HG03025 (cell line): ENCODE measurements around the gene KRTAP10-7.
"Not testable (repeated sequence)": the region's sequence is repeated elsewhere in the genome, so short reads cannot be mapped to it uniquely, and the experiment has no call there.

ENCODE experiments used
- ATAC-seq: cut with Tn5 transposase; IDR thresholded peaks from one replicate; pipeline ENCODE4 v1.9.1; 2021; ENCODE audit warnings: mild to moderate bottlenecking, moderate library complexity; ENCODE audit not compliant: unreplicated experiment, low FRiP score

KRTAP10-7 gene

GRCh38 chr21:44571296-44571695 is 29.1 kb upstream of the KRTAP10-7 start:
- no peak for ATAC-seq

GRCh38 chr21:44571844-44572782 is 28.3 kb upstream of the KRTAP10-7 start:
- no peak for ATAC-seq

GRCh38 chr21:44572959-44573583 is 27.3 kb upstream of the KRTAP10-7 start:
- no peak for ATAC-seq

- ATAC-seq: not testable (repeated sequence)
These were observed 26.6 kb upstream of the KRTAP10-7 start, which contains the start of gene KRTAP10-4 for GRCh38 chr21:44573630-44574456. Gene KRTAP10-4 (plus strand): TSS chr21:44573729. CDS start chr21:44573759, 30 bp downstream.

- ATAC-seq: no peak
These were observed 25.7 kb upstream of the KRTAP10-7 start for GRCh38 chr21:44574457-44575306.

- ATAC-seq: no peak
These were observed 24.9 kb upstream of the KRTAP10-7 start for GRCh38 chr21:44575307-44576024.

GRCh38 chr21:44576025-44576420 is 24.4 kb upstream of the KRTAP10-7 start:
- ATAC-seq: no peak

GRCh38 chr21:44578371-44579055 is 21.9 kb upstream of the KRTAP10-7 start:
- no peak for ATAC-seq

GRCh38 chr21:44579056-44579832 is 21.2 kb upstream of the KRTAP10-7 start:
- no peak for ATAC-seq

GRCh38 chr21:44579833-44580144 is 20.6 kb upstream of the KRTAP10-7 start:
- no peak for ATAC-seq

- ATAC-seq: not testable (repeated sequence)
These were observed 20.1 kb upstream of the KRTAP10-7 start, which contains the start of gene KRTAP10-5 for GRCh38 chr21:44580231-44580821. Gene KRTAP10-5 (minus strand): TSS chr21:44580604. CDS start chr21:44580578, 26 bp downstream.

- ATAC-seq: no peak
These were observed 19.2 kb upstream of the KRTAP10-7 start for GRCh38 chr21:44581158-44581557.

GRCh38 chr21:44582055-44582454 is 18.3 kb upstream of the KRTAP10-7 start:
- no peak for ATAC-seq

GRCh38 chr21:44583089-44583799 is 17.2 kb upstream of the KRTAP10-7 start:
- no peak for ATAC-seq

GRCh38 chr21:44583800-44584147 is 16.6 kb upstream of the KRTAP10-7 start:
- no peak for ATAC-seq

- no peak for ATAC-seq
These were observed 14.5 kb upstream of the KRTAP10-7 start for GRCh38 chr21:44585892-44586291.

- no peak for ATAC-seq
These were observed 11.3 kb upstream of the KRTAP10-7 start for GRCh38 chr21:44589094-44589493.
